ENCODE data around the gene MFRP.

MFRP gene

GRCh38 chr11:119336744-119337469 is 9.6 kb downstream of the MFRP start:
- no peak for DNase-seq

GRCh38 chr11:119335655-119336543 is 10.6 kb downstream of the MFRP start:
- DNase-seq: no peak

- DNase-seq: no peak
Measured at GRCh38 chr11:119335091-119335654, 11.3 kb downstream of the MFRP start.

GRCh38 chr11:119334174-119334930 is 12.2 kb downstream of the MFRP start, which contains the start of gene RNF26:
TSS of gene RNF26 (plus strand) at chr11:119334527. CDS start at chr11:119335123, 596 bp downstream.
- DNase-seq: peak; percentile 98 to 99

- DNase-seq: no peak
Measured at GRCh38 chr11:119332111-119332765, 14.3 kb downstream of the MFRP start.

GRCh38 chr11:119330237-119330636 is 16.3 kb downstream of the MFRP start:
- no peak for DNase-seq

- DNase-seq: no peak
Measured at GRCh38 chr11:119329320-119329719, 17.2 kb downstream of the MFRP start.

- no peak for DNase-seq
Measured at GRCh38 chr11:119324189-119324588, 22.3 kb downstream of the MFRP start.

- peak; percentile 68 to 79 for DNase-seq
Measured at GRCh38 chr11:119323532-119324033, 22.9 kb downstream of the MFRP start.

GRCh38 chr11:119322921-119323531 is 23.5 kb downstream of the MFRP start:
- DNase-seq: no peak

GRCh38 chr11:119322360-119322739 is 24.2 kb downstream of the MFRP start:
- no peak for DNase-seq

GRCh38 chr11:119320776-119321524 is 25.6 kb downstream of the MFRP start:
- peak; percentile 17 to 22 for DNase-seq

- no peak for DNase-seq
Measured at GRCh38 chr11:119320240-119320775, 26.2 kb downstream of the MFRP start.

GRCh38 chr11:119319700-119320239 is 26.7 kb downstream of the MFRP start:
- no peak for DNase-seq

GRCh38 chr11:119319136-119319699 is 27.3 kb downstream of the MFRP start:
- no peak for DNase-seq

GRCh38 chr11:119318240-119319135 is 28.0 kb downstream of the MFRP start:
- no peak for DNase-seq

GRCh38 chr11:119317592-119318239 is 28.8 kb downstream of the MFRP start:
- DNase-seq: no peak

Measured in NCI-H2081 (cell line).